H9 (cell line): ENCODE results near the gene RBX1. TPM values are rescaled to one million over a fixed set of nuclear protein-coding genes. Genes with fewer than 3 reads are reported as not detected.
A peak's percentile ranks its signal among the peaks of the same experiment; 100 is the strongest.

Source experiments
- DNase-seq: peaks from one replicate; pipeline ENCODE4 v3.0.0-alpha.2; 2017
- H2AFZ ChIP-seq: one replicate; pipeline ENCODE4 v1.6.1; 2013; ENCODE audit warnings: mild to moderate bottlenecking, low read length, control low read depth, moderate library complexity
- H2AK5ac ChIP-seq: 2 replicates; pipeline ENCODE4 v1.6.1; 2013; ENCODE audit warnings: low read length, control low read depth, mixed read lengths; ENCODE audit not compliant: insufficient read length
- H2BK120ac ChIP-seq: one replicate; pipeline ENCODE4 v1.6.1; 2013; ENCODE audit warnings: low read depth, mild to moderate bottlenecking, low read length, control low read depth, inconsistent platforms; ENCODE audit not compliant: poor library complexity, severe bottlenecking
- H2BK12ac ChIP-seq: 2 replicates; pipeline ENCODE4 v1.6.1; 2013; ENCODE audit warnings: low read length, control low read depth, mixed read lengths, low read depth; ENCODE audit not compliant: insufficient read length
- H2BK15ac ChIP-seq: 2 replicates; pipeline ENCODE4 v1.6.1; 2013; ENCODE audit warnings: low read depth, low read length, control low read depth
- H2BK20ac ChIP-seq: one replicate; pipeline ENCODE4 v1.6.1; 2013; ENCODE audit warnings: low read depth, mild to moderate bottlenecking, low read length, control low read depth, inconsistent platforms; ENCODE audit not compliant: poor library complexity, severe bottlenecking
- H2BK5ac ChIP-seq: 2 replicates; pipeline ENCODE4 v1.6.1; 2013; ENCODE audit warnings: low read length, control low read depth, mixed read lengths; ENCODE audit not compliant: insufficient read length
- H3K14ac ChIP-seq: 2 replicates; pipeline ENCODE4 v1.6.1; 2013; ENCODE audit warnings: low read length, control low read depth; ENCODE audit not compliant: insufficient read depth
- H3K18ac ChIP-seq: 2 replicates; pipeline ENCODE4 v1.6.1; 2013; ENCODE audit warnings: low read depth, mild to moderate bottlenecking, mixed read lengths, low read length, control low read depth; ENCODE audit not compliant: insufficient read length
- H3K23ac ChIP-seq: 2 replicates; pipeline ENCODE4 v1.6.1; 2013; ENCODE audit warnings: low read length, control low read depth, mixed read lengths, low read depth; ENCODE audit not compliant: insufficient read length
- H3K23me2 ChIP-seq: 2 replicates; pipeline ENCODE4 v1.6.1; 2013; ENCODE audit warnings: low read depth, mild to moderate bottlenecking, mixed read lengths, low read length, control low read depth; ENCODE audit not compliant: insufficient read length, poor library complexity, severe bottlenecking
- H3K27ac ChIP-seq: 2 replicates; pipeline ENCODE4 v1.5.1; 2013; ENCODE audit warnings: low read length, control low read depth, mixed read lengths, low read depth; ENCODE audit not compliant: insufficient read length
- H3K27me3 ChIP-seq: 2 replicates; pipeline ENCODE4 v1.6.1; 2013; ENCODE audit warnings: low read length, control low read depth, inconsistent platforms; ENCODE audit not compliant: insufficient read depth
- H3K4ac ChIP-seq: 2 replicates; pipeline ENCODE4 v1.6.1; 2013; ENCODE audit warnings: low read depth, mild to moderate bottlenecking, control low read depth, inconsistent platforms, low read length, moderate library complexity
- H3K4me1 ChIP-seq: 2 replicates; pipeline ENCODE4 v1.6.1; 2013; ENCODE audit warnings: low read length, control low read depth, inconsistent platforms; ENCODE audit not compliant: insufficient read depth
- H3K4me2 ChIP-seq: 2 replicates; pipeline ENCODE4 v1.6.1; 2013; ENCODE audit warnings: low read length, control low read depth, mixed read lengths; ENCODE audit not compliant: insufficient read length, insufficient read depth
- H3K56ac ChIP-seq: 2 replicates; pipeline ENCODE4 v1.6.1; 2013; ENCODE audit warnings: low read depth, mild to moderate bottlenecking, mixed read lengths, low read length, control low read depth; ENCODE audit not compliant: insufficient read length
- H3K79me1 ChIP-seq: 2 replicates; pipeline ENCODE4 v1.6.1; 2013; ENCODE audit warnings: low read depth, mild to moderate bottlenecking, moderate library complexity, low read length, control low read depth, inconsistent platforms; ENCODE audit not compliant: insufficient read depth, poor library complexity, severe bottlenecking
- H3K79me2 ChIP-seq: 2 replicates; pipeline ENCODE4 v1.6.1; 2013; ENCODE audit warnings: low read length, control low read depth, inconsistent platforms; ENCODE audit not compliant: insufficient read depth
- H3K9ac ChIP-seq: 2 replicates; pipeline ENCODE4 v1.6.1; 2013; ENCODE audit warnings: low read length, control low read depth, mixed read lengths; ENCODE audit not compliant: insufficient read length; ENCODE audit errors: extremely low read depth
- H3K9me3 ChIP-seq: one replicate; pipeline ENCODE4 v1.6.1; 2013; ENCODE audit warnings: low read depth, low read length, inconsistent platforms; ENCODE audit not compliant: control insufficient read depth
- H3T11ph ChIP-seq: one replicate; pipeline ENCODE4 v1.6.1; 2013; ENCODE audit warnings: mild to moderate bottlenecking, low read length, control low read depth, inconsistent platforms
- H4K20me1 ChIP-seq: one replicate; pipeline ENCODE4 v1.6.1; 2013; ENCODE audit not compliant: control insufficient read depth, insufficient read length, insufficient read depth
- H4K5ac ChIP-seq: 2 replicates; pipeline ENCODE4 v1.6.1; 2013; ENCODE audit warnings: low read depth, mild to moderate bottlenecking, mixed read lengths, low read length, control low read depth; ENCODE audit not compliant: insufficient read length
- H4K8ac ChIP-seq: replicated peaks from 2 replicates; pipeline ENCODE4 v1.6.1; 2013; ENCODE audit warnings: low read length, control low read depth, mixed read lengths, low read depth; ENCODE audit not compliant: insufficient read length
- H4K91ac ChIP-seq: 2 replicates; pipeline ENCODE4 v1.6.1; 2013; ENCODE audit warnings: low read depth, mild to moderate bottlenecking, moderate library complexity, mixed read lengths, low read length, control low read depth; ENCODE audit not compliant: insufficient read length
- H3K27ac Mint-ChIP-seq, 3 experiments: 2 replicates in 2 of 3; 3 replicates in 1 of 3; pipeline ENCODE4 v1.8.0; 2020 to 2021; ENCODE audit warnings: mixed read lengths in 3 of 3, mild to moderate bottlenecking in 1 of 3, moderate library complexity in 1 of 3
- H3K27me3 Mint-ChIP-seq: 2 replicates; pipeline ENCODE4 v1.8.0; 2021; ENCODE audit warnings: low read depth, mild to moderate bottlenecking, moderate library complexity, mixed read lengths
- H3K36me3 Mint-ChIP-seq, 3 experiments: 2 replicates in 2 of 3; 3 replicates in 1 of 3; pipeline ENCODE4 v1.8.0; 2020 to 2021; ENCODE audit warnings: low read depth in 3 of 3, mixed read lengths in 3 of 3; ENCODE audit not compliant: insufficient read depth in 1 of 3
- H3K4me1 Mint-ChIP-seq, 2 experiments: 2 replicates each; pipeline ENCODE4 v1.8.0; 2020; ENCODE audit warnings: mixed read lengths in 2 of 2
- H3K4me3 Mint-ChIP-seq, 2 experiments: 2 replicates in 1 of 2; 3 replicates in 1 of 2; pipeline ENCODE4 v1.8.0; 2020 to 2021; ENCODE audit warnings: mild to moderate bottlenecking in 2 of 2, mixed read lengths in 2 of 2, moderate library complexity in 1 of 2
- H3K9me3 Mint-ChIP-seq, 2 experiments: 2 replicates in 1 of 2; 3 replicates in 1 of 2; pipeline ENCODE4 v1.8.0; 2020; ENCODE audit warnings: mild to moderate bottlenecking in 2 of 2, mixed read lengths in 2 of 2, moderate library complexity in 1 of 2
- WGBS: extraction: QIAGEN DNeasy Blood & Tissue Kit; methylation state at CpG from one replicate; pipeline ENCODE4 v1.1.7; 2013; ENCODE audit warnings: missing lambda C conversion rate, low lambda C conversion rate, mixed read lengths; ENCODE audit not compliant: insufficient read length; ENCODE audit errors: extremely low coverage; 5-methylcytosine and 5-hydroxymethylcytosine counted together
- long read RNA-seq: library from polyadenylated mRNA; unstranded; transcript quantifications from one replicate; pipeline ENCODE4 v2.0.0, GENCODE V29; 2020
- total RNA-seq: library from RNA; stranded (reverse); gene quantifications from 2 replicates; pipeline ENCODE4 v1.2.1, GENCODE V29; 2021
- TF ChIP-seq, protein P1 (sequence below): fragments of 200-600 bp; sonication (generic); conservative IDR thresholded peaks from 3 replicates; pipeline ENCODE4 v1.8.0; 2021; ENCODE audit warnings: antibody characterized with exemption, mild to moderate bottlenecking

RBX1 gene
- total RNA-seq: 79.1 and 85.6 TPM in 2 replicates
- long read RNA-seq, transcript RBX1-201 (5 exons, 1,188 nt): major isoform, 75 of 88 reads
- long read RNA-seq, partial matches to known transcripts: 1 of 88 reads
- long read RNA-seq, other reads (novel, unspliced or antisense): 9 of 88 reads

DNA sequence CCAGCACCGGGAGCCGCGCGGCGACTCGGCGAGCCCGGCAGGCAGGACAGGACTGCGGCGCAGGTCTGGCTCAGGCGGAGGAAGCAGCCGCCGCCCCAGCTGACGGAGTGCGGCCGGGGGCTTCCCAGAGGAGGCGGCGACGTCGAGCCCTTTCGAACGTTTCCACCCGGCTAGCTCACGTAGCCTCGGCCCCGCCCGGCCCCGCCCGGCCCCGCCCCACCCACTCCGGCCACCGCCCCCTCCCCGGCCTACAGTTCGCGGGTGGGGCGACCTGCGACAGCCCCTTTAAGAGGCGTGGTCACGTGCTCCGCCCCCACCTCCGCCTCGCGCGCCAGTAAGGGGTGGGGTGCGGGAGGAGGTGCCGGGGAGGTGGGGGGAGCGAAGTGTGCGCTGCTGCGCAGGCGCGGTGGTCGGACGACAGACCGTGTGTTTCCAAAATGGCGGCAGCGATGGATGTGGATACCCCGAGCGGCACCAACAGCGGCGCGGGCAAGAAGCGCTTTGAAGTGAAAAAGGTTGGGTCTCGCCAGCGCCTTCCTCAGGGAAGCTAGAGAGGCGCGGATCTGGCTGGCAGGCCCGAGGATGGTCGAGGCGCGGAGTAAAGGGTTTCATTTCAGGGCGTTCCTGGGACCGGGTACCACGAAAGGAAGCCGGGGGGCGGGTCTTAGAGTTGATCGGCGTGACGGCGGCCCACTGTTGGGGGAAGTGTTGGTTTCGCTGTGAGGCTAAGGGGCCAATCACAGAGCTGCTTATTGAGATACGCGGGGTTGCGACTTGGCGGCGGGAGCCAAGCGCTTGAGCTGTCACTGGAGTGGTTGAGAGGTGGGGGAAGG is at the start of gene RBX1:
Gene RBX1, plus strand, starts transcription at position 417 of the 833 bp plus-strand sequence. Its CDS starts 21 bp downstream, at position 438.
- H3K9me3 Mint-ChIP-seq: no peaks in the 10 kb centered on the region
- WGBS: no CpG with 5 or more reads among the region's 86 CpGs
- no peak within 1 kb of the TSS for H2AFZ ChIP-seq

More for the DNA sequence above, at the start of gene RBX1:
- H2BK12ac ChIP-seq: no peak within 1 kb of the TSS
- H4K20me1 ChIP-seq: no peaks in the 10 kb centered on the region
- no peaks in the 10 kb centered on the region for H3K27me3 ChIP-seq
- Mint-ChIP-seq H3K27me3 (peaks cover 2% of the 10 kb centered on the region; the same call in 1 of the 2 replicates), H3K36me3 (peaks cover 14 to 30% (median 28%) of the 10 kb centered on the region in 3 experiments; a peak in 6 of 7 replicates), H3K4me1 (peaks cover 13 to 15% of the 10 kb centered on the region in 2 experiments), H3K27ac (peak within 1 kb of the TSS; percentile 100), H3K4me3 (peak within 1 kb of the TSS; percentile 99)
- H3K79me1 ChIP-seq: peaks cover 11% of the 10 kb centered on the region
- H3K9me3 ChIP-seq: no peaks in the 10 kb centered on the region
- H4K5ac ChIP-seq: no peak within 1 kb of the TSS
- H4K8ac ChIP-seq: no peak within 1 kb of the TSS
- H3K4me2 ChIP-seq: peak within 1 kb of the TSS; percentile 99
- no peak within 1 kb of the TSS for H2BK120ac ChIP-seq
- H3K14ac ChIP-seq: peak within 1 kb of the TSS; percentile 98
- H4K91ac ChIP-seq: no peak within 1 kb of the TSS
- H2BK15ac ChIP-seq: no peak within 1 kb of the TSS
- H3K56ac ChIP-seq: no peak within 1 kb of the TSS
- H2BK5ac ChIP-seq: no peak within 1 kb of the TSS
- H2AK5ac ChIP-seq: no peak within 1 kb of the TSS
- no peak within 1 kb of the TSS; the same call in 1 of the 2 replicates for H3K4ac ChIP-seq
- peak within 1 kb of the TSS; percentile 87 for H3T11ph ChIP-seq
- TF ChIP-seq, protein P1, sequence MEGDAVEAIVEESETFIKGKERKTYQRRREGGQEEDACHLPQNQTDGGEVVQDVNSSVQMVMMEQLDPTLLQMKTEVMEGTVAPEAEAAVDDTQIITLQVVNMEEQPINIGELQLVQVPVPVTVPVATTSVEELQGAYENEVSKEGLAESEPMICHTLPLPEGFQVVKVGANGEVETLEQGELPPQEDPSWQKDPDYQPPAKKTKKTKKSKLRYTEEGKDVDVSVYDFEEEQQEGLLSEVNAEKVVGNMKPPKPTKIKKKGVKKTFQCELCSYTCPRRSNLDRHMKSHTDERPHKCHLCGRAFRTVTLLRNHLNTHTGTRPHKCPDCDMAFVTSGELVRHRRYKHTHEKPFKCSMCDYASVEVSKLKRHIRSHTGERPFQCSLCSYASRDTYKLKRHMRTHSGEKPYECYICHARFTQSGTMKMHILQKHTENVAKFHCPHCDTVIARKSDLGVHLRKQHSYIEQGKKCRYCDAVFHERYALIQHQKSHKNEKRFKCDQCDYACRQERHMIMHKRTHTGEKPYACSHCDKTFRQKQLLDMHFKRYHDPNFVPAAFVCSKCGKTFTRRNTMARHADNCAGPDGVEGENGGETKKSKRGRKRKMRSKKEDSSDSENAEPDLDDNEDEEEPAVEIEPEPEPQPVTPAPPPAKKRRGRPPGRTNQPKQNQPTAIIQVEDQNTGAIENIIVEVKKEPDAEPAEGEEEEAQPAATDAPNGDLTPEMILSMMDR: no peak
- H3K23me2 ChIP-seq: peaks cover 12% of the 10 kb centered on the region
- H2BK20ac ChIP-seq: no peak within 1 kb of the TSS
- H3K4me1 ChIP-seq: no peaks in the 10 kb centered on the region
- H3K9ac ChIP-seq: peak within 1 kb of the TSS; percentile 93
- H3K79me2 ChIP-seq: peaks cover 15% of the 10 kb centered on the region; the same call in 1 of the 2 replicates
- no peak within 1 kb of the TSS for H3K23ac ChIP-seq
- no peak within 1 kb of the TSS for H3K27ac ChIP-seq
- peak; percentile 98 for DNase-seq
- H3K18ac ChIP-seq: peak within 1 kb of the TSS; percentile 99
